Breast epithelium (tissue), 3 donors: ENCODE data around the gene DUSP7.

Experiments
- POLR2A ChIP-seq: fragments of 450-650 bp; IDR thresholded peaks from one replicate; pipeline ENCODE4 v1.6.1; 2016; ENCODE audit warnings: antibody characterized with exemption, mild to moderate bottlenecking, moderate library complexity
- POLR2AphosphoS5 ChIP-seq, 3 donors: sonication (generic); formaldehyde crosslinking; IDR thresholded peaks; one replicate each; pipeline ENCODE4 v1.6.1; 2017; ENCODE audit warnings: antibody characterized with exemption in 3 of 3
- TF ChIP-seq, protein P1 (sequence below), 3 donors: fragments of 450-650 bp; IDR thresholded peaks; one replicate each; pipeline ENCODE4 v1.5.1; 2016 to 2017; ENCODE audit warnings: antibody characterized with exemption in 3 of 3, mild to moderate bottlenecking in 3 of 3, moderate library complexity in 3 of 3

DNA sequence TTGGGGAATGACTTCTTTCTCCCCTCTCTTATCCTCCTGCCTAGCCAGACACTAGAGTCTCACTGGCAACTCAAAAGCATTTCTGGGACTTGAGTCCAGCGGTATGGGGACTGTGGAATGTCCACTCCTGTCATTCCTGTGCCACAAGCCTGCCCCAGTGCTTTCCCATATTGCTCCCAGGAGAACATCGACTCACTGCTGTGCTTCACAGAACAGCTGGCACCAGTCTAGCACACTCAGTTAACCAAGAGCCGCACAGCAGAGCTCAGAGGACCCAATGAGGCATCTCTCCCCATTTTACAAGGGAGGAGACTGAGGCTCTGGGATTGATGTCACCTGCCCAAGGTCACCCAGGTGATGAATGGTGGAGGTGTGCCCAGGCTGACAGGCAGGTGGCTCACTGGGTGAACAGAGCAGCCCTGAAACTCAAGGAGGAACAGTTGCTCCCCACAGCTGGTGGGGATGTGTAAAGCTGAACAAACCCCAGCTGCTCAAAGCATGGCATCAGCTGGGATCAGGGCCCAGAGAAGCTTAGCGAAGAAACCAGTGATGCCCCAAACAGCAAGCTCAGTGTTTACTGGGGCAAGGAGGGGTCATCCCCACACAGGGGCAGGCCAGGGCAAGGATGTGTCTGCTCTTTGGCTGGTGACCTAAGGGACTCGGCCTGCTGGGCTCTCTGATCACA, 35.4 kb upstream of the DUSP7 start:
- TF ChIP-seq, protein P1, sequence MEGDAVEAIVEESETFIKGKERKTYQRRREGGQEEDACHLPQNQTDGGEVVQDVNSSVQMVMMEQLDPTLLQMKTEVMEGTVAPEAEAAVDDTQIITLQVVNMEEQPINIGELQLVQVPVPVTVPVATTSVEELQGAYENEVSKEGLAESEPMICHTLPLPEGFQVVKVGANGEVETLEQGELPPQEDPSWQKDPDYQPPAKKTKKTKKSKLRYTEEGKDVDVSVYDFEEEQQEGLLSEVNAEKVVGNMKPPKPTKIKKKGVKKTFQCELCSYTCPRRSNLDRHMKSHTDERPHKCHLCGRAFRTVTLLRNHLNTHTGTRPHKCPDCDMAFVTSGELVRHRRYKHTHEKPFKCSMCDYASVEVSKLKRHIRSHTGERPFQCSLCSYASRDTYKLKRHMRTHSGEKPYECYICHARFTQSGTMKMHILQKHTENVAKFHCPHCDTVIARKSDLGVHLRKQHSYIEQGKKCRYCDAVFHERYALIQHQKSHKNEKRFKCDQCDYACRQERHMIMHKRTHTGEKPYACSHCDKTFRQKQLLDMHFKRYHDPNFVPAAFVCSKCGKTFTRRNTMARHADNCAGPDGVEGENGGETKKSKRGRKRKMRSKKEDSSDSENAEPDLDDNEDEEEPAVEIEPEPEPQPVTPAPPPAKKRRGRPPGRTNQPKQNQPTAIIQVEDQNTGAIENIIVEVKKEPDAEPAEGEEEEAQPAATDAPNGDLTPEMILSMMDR (IDR thresholded peaks at IDR 0.05), result no peak
- TF ChIP-seq POLR2A (no peak), POLR2AphosphoS5 (IDR thresholded peaks at IDR 0.05) (no peak)
